ENCODE data around the gene TSC22D1.

GRCh38 chr13:44438234-44438579 is 137.9 kb downstream of the TSC22D1 start:
- no peak for TF ChIP-seq CTCF (conservative IDR thresholded peaks at IDR 0.05; ENCODE audit: low read depth, low read length)
- TF ChIP-seq EZH2phosphoT487 (IDR thresholded peaks at IDR 0.05; ENCODE audit: borderline replicate concordance, low read length) = no peak
- no peak for TF ChIP-seq EZH2 (IDR thresholded peaks at IDR 0.05; ENCODE audit: low read length, unreplicated experiment)
